ENCODE measurements around the gene SSTR3. TPM values are rescaled to one million over a fixed set of nuclear protein-coding genes. Genes with fewer than 3 reads are reported as not detected.

SSTR3 gene
- total RNA-seq, 1 donor from 2014 or later, result not detected

GRCh38 chr22:37240240-37240940, 28.1 kb upstream of the SSTR3 start:
- H3K4me1 ChIP-seq, result peaks cover 6% of the 10 kb centered on the region
- intact Hi-C loops (cut with DNase I), result no loop called here

GRCh38 chr22:37239336-37240239, 27.3 kb upstream of the SSTR3 start:
- peaks cover 5% of the 10 kb centered on the region for H3K36me3 ChIP-seq
- peaks cover 19% of the 10 kb centered on the region for H3K27me3 ChIP-seq
- no peak overlapping the region for H3K27ac ChIP-seq
- H3K4me3 ChIP-seq, result no peak overlapping the region
- intact Hi-C loops (cut with DNase I), result no loop called here
- ATAC-seq (no peak), DNase-seq (no peak)
- H3K9me3 ChIP-seq, result no peaks in the 10 kb centered on the region
- no peaks in the 10 kb centered on the region for H3K4me1 ChIP-seq
- TF ChIP-seq, protein P1, sequence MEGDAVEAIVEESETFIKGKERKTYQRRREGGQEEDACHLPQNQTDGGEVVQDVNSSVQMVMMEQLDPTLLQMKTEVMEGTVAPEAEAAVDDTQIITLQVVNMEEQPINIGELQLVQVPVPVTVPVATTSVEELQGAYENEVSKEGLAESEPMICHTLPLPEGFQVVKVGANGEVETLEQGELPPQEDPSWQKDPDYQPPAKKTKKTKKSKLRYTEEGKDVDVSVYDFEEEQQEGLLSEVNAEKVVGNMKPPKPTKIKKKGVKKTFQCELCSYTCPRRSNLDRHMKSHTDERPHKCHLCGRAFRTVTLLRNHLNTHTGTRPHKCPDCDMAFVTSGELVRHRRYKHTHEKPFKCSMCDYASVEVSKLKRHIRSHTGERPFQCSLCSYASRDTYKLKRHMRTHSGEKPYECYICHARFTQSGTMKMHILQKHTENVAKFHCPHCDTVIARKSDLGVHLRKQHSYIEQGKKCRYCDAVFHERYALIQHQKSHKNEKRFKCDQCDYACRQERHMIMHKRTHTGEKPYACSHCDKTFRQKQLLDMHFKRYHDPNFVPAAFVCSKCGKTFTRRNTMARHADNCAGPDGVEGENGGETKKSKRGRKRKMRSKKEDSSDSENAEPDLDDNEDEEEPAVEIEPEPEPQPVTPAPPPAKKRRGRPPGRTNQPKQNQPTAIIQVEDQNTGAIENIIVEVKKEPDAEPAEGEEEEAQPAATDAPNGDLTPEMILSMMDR (IDR thresholded peaks at IDR 0.05), result no peak

More at GRCh38 chr22:37240240-37240940, 28.1 kb upstream of the SSTR3 start:
- Histone ChIP-seq H3K4me3 (no peak overlapping the region), H3K36me3 (peaks cover 5% of the 10 kb centered on the region), H3K9me3 (no peaks in the 10 kb centered on the region), H3K27me3 (peaks cover 19% of the 10 kb centered on the region), H3K27ac (no peak overlapping the region)
- ATAC-seq, result no peak
- no peak for DNase-seq
- TF ChIP-seq, protein P1 (IDR thresholded peaks at IDR 0.05), result no peak

- ATAC-seq (no peak), DNase-seq (no peak)
- Histone ChIP-seq H3K9me3 (no peaks in the 10 kb centered on the region), H3K36me3 (peaks cover 5% of the 10 kb centered on the region), H3K4me1 (no peaks in the 10 kb centered on the region), H3K27me3 (peaks cover 24% of the 10 kb centered on the region), H3K4me3 (no peak overlapping the region), H3K27ac (no peak overlapping the region)
- intact Hi-C loops (cut with DNase I), result no loop called here
- TF ChIP-seq, protein P1 (IDR thresholded peaks at IDR 0.05), result no peak
Measured at GRCh38 chr22:37237371-37238268, 25.3 kb upstream of the SSTR3 start.

DNA sequence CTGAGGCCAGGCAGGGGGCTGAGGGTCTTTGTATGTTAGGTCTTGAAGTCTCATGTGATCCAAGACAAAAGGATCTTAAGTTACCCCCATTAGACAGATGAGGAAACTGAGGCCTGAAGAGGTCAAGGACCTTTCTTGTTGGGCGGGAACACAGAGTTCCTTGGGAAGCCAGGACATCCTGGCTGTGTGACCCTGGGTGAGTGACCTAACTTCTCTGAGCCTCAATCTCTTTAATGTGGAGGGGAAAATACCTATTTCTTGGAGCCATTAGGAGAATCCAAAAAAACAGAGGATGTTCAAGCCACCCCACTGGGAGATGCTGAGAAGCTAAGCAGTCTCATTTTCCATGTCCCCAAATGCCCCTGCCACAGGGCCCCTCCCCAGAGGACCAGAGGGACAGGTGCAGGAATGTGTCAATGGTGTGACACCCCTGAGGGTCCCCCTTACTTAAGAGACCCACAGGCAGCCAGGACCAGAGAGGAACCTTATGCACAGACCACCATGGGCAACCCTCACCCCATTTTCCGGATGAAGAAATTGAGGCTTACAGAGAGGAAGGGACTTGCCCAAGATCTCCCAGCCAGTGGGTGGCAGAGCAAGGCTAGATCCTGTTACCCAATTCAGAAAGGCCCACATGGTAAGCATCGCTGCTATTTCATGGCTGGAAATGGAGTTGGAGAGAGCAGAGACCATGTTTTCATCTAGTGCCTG, 23.8 kb upstream of the SSTR3 start:
- DNase-seq, result no peak
- peak; percentile 42 for ATAC-seq
- intact Hi-C loops (cut with DNase I), result no loop called here
- Histone ChIP-seq H3K27me3 (peaks cover 14% of the 10 kb centered on the region), H3K27ac (no peak overlapping the region), H3K9me3 (no peaks in the 10 kb centered on the region), H3K4me1 (peaks cover under 1% of the 10 kb centered on the region), H3K36me3 (peaks cover 5% of the 10 kb centered on the region), H3K4me3 (no peak overlapping the region)
- TF ChIP-seq, protein P1 (IDR thresholded peaks at IDR 0.05), result no peak

All from upper lobe of right lung (tissue), 1 donor.